H1 (cell line): ENCODE measurements around the gene INAFM1. TPM values are rescaled to one million over a fixed set of nuclear protein-coding genes. Genes with fewer than 3 reads are reported as not detected.

Source experiments
- CTCF ChIA-PET: fragments of 300-600 bp; sonication (Branson Sonifier 250); formaldehyde crosslinking; loops from one replicate; lab custom pipeline; 2021; ENCODE audit not compliant: partially characterized antibody; lab: Charles Lee
- POLR2A ChIA-PET: fragments of 300-600 bp; sonication (Branson Sonifier 250); formaldehyde crosslinking; loops from one replicate; lab custom pipeline; 2021; ENCODE audit warnings: inconsistent platforms; ENCODE audit not compliant: partially characterized antibody; lab: Charles Lee
- DNase-seq, 2 experiments: peaks; one replicate each; pipeline versions ENCODE4 v3.0.0 to v3.0.0-alpha.2; 2010 to 2022; ENCODE audit warnings: low spot score in 2 of 2, low read depth in 1 of 2, mixed read lengths in 1 of 2
- FAIRE-seq: peaks from 2 replicates; lab custom pipeline; 2011; peaks lifted over from hg19 to GRCh38; lab: Jason Lieb, UNC
- H2AFZ ChIP-seq: 2 replicates; pipeline ENCODE4 v1.8.1; 2012; ENCODE audit warnings: low read length, inconsistent platforms
- H2AK5ac ChIP-seq: 2 replicates; pipeline ENCODE4 v1.6.1; 2013; ENCODE audit warnings: low read depth, low read length
- H2BK120ac ChIP-seq: replicated peaks from 2 replicates; pipeline ENCODE3; 2013; ENCODE audit warnings: low read depth, low read length, inconsistent platforms
- H2BK12ac ChIP-seq: 2 replicates; pipeline ENCODE4 v1.6.1; 2013; ENCODE audit warnings: low read depth, low read length
- H2BK15ac ChIP-seq: 2 replicates; pipeline ENCODE4 v1.6.1; 2013; ENCODE audit warnings: low read length
- H2BK20ac ChIP-seq: 2 replicates; pipeline ENCODE4 v1.6.1; 2013; ENCODE audit warnings: low read length
- H2BK5ac ChIP-seq: 2 replicates; pipeline ENCODE4 v1.6.1; 2013; ENCODE audit warnings: low read depth, low read length
- H3K14ac ChIP-seq: 2 replicates; pipeline ENCODE4 v1.6.1; 2013; ENCODE audit warnings: inconsistent platforms; ENCODE audit not compliant: insufficient read length
- H3K18ac ChIP-seq: 2 replicates; pipeline ENCODE4 v1.6.1; 2013; ENCODE audit warnings: low read length; ENCODE audit errors: extremely low read depth
- H3K23ac ChIP-seq: 2 replicates; pipeline ENCODE4 v1.6.1; 2013; ENCODE audit warnings: inconsistent platforms; ENCODE audit not compliant: insufficient read length
- H3K23me2 ChIP-seq: 2 replicates; pipeline ENCODE4 v1.6.1; 2013; ENCODE audit warnings: low read depth, low read length
- H3K27ac ChIP-seq: 2 replicates; pipeline ENCODE4 v1.6.1; 2011; ENCODE audit warnings: low read depth, low read length, inconsistent platforms
- H3K27me3 ChIP-seq, 4 experiments: replicated peaks in 1 of 4; 1 replicate in 1 of 4; 2 replicates in 3 of 4; pipeline versions ENCODE4 v1.6.1 to v1.8.1; 2011 to 2013; ENCODE audit warnings: low read length in 3 of 4, mild to moderate bottlenecking in 3 of 4, inconsistent platforms in 2 of 4, mixed read lengths in 2 of 4, moderate library complexity in 1 of 4; ENCODE audit not compliant: control insufficient read depth in 3 of 4, insufficient read depth in 3 of 4; ENCODE audit errors: extremely low read depth in 1 of 4
- H3K36me3 ChIP-seq, 4 experiments: 2 replicates each; pipeline versions ENCODE4 v1.6.1 to v1.8.1; 2011 to 2013; ENCODE audit warnings: mild to moderate bottlenecking in 4 of 4, low read length in 3 of 4, moderate library complexity in 2 of 4, control low read depth in 1 of 4, inconsistent platforms in 1 of 4; ENCODE audit not compliant: insufficient read depth in 4 of 4, control insufficient read depth in 2 of 4
- H3K4ac ChIP-seq: replicated peaks from 2 replicates; pipeline ENCODE3; 2013; ENCODE audit warnings: low read length, low read depth, mixed read lengths, inconsistent platforms; ENCODE audit not compliant: insufficient read length
- H3K4me1 ChIP-seq, 4 experiments: replicated peaks in 1 of 4; 1 replicate in 1 of 4; 2 replicates in 3 of 4; pipeline versions ENCODE4 v1.6.1 to v1.8.1; 2011 to 2013; ENCODE audit warnings: low read length in 3 of 4, inconsistent platforms in 2 of 4, mixed read lengths in 1 of 4; ENCODE audit not compliant: insufficient read depth in 4 of 4, control insufficient read depth in 3 of 4
- H3K4me2 ChIP-seq, 2 experiments: 2 replicates each; pipeline versions ENCODE4 v1.6.1 to v1.8.1; 2011 to 2013; ENCODE audit warnings: low read depth in 2 of 2, low read length in 2 of 2, control low read depth in 1 of 2, inconsistent platforms in 1 of 2, mild to moderate bottlenecking in 1 of 2; ENCODE audit not compliant: insufficient read depth in 1 of 2
- H3K4me3 ChIP-seq, 4 experiments: fragments of 200-600, 300-600 bp in 1 of 4; sonication (generic), shearing (Covaris generic), sonication (Bioruptor Twin) in 1 of 4; 2 replicates each; pipeline versions ENCODE4 v1.5.1 to v1.8.1; 2011 to 2016; ENCODE audit warnings: low read length in 4 of 4, low read depth in 3 of 4, control low read depth in 2 of 4, inconsistent platforms in 2 of 4, mild to moderate bottlenecking in 2 of 4, mixed read lengths in 1 of 4, moderate library complexity in 1 of 4; ENCODE audit not compliant: insufficient read depth in 2 of 4; ENCODE audit errors: extremely low read depth in 1 of 4
- H3K56ac ChIP-seq: replicated peaks from 2 replicates; pipeline ENCODE3; 2013; ENCODE audit warnings: low read depth, mild to moderate bottlenecking, mixed read lengths, low read length, inconsistent platforms; ENCODE audit not compliant: insufficient read length
- H3K79me1 ChIP-seq: 2 replicates; pipeline ENCODE4 v1.6.1; 2013; ENCODE audit warnings: low read depth, low read length, control low read depth
- H3K79me2 ChIP-seq, 2 experiments: 2 replicates each; pipeline versions ENCODE4 v1.6.1 to v1.8.1; 2012 to 2013; ENCODE audit warnings: low read length in 2 of 2, mild to moderate bottlenecking in 2 of 2, inconsistent platforms in 1 of 2; ENCODE audit not compliant: insufficient read depth in 2 of 2, control insufficient read depth in 1 of 2
- H3K9ac ChIP-seq, 4 experiments: replicated peaks in 1 of 4; 1 replicate in 1 of 4; 2 replicates in 3 of 4; pipeline versions ENCODE4 v1.6.1 to v1.8.1; 2011 to 2013; ENCODE audit warnings: low read depth in 3 of 4, low read length in 3 of 4, control low read depth in 2 of 4, mild to moderate bottlenecking in 2 of 4, moderate library complexity in 2 of 4, inconsistent platforms in 1 of 4; ENCODE audit errors: extremely low read depth in 1 of 4
- H3K9me3 ChIP-seq, 2 experiments: 2 replicates each; pipeline versions ENCODE4 v1.6.1 to v1.8.1; 2012 to 2013; ENCODE audit warnings: mild to moderate bottlenecking in 2 of 2, moderate library complexity in 2 of 2, control low read depth in 1 of 2, inconsistent platforms in 1 of 2, low read depth in 1 of 2, low read length in 1 of 2, mixed read lengths in 1 of 2; ENCODE audit not compliant: insufficient read depth in 2 of 2
- H4K20me1 ChIP-seq, 2 experiments: replicated peaks in 1 of 2; 2 replicates each; pipeline versions ENCODE3 to v1.8.1; 2011 to 2013; ENCODE audit warnings: inconsistent platforms in 2 of 2, low read length in 2 of 2, mild to moderate bottlenecking in 1 of 2; ENCODE audit not compliant: insufficient read depth in 2 of 2, control insufficient read depth in 1 of 2
- H4K5ac ChIP-seq: 2 replicates; pipeline ENCODE4 v1.6.1; 2013; ENCODE audit warnings: low read length, low read depth, mixed read lengths, inconsistent platforms; ENCODE audit not compliant: insufficient read length
- H4K8ac ChIP-seq: 2 replicates; pipeline ENCODE4 v1.8.0; 2013; ENCODE audit warnings: mild to moderate bottlenecking, moderate library complexity, low read length, inconsistent platforms; ENCODE audit not compliant: insufficient read depth; ENCODE audit errors: extremely low read depth
- H4K91ac ChIP-seq: replicated peaks from 2 replicates; pipeline ENCODE3; 2013; ENCODE audit warnings: low read length, mixed read lengths, inconsistent platforms; ENCODE audit not compliant: insufficient read length
- CHD2 ChIP-seq: IDR thresholded peaks from 2 replicates; pipeline ENCODE4 v1.6.1; 2012; ENCODE audit warnings: low read length, improper control_type of control experiment
- GTF2F1 ChIP-seq: IDR thresholded peaks from 2 replicates; pipeline ENCODE4 v1.6.1; 2012; ENCODE audit warnings: low read depth, low read length, improper control_type of control experiment, borderline replicate concordance
- JUN ChIP-seq: IDR thresholded peaks from 2 replicates; pipeline ENCODE4 v1.6.1; 2011; ENCODE audit warnings: low read depth, mild to moderate bottlenecking, improper control_type of control experiment, low read length
- KDM4A ChIP-seq: IDR thresholded peaks from one replicate; pipeline ENCODE4 v1.7.1; 2012; ENCODE audit warnings: low read depth, mild to moderate bottlenecking, moderate library complexity, low read length, inconsistent platforms; ENCODE audit not compliant: severe bottlenecking
- KDM5A ChIP-seq: fragments of 200-600 bp; IDR thresholded peaks from 2 replicates; pipeline ENCODE4 v1.7.1; 2012; ENCODE audit warnings: mild to moderate bottlenecking, low read length, inconsistent platforms, mixed read lengths
- NANOG ChIP-seq: IDR thresholded peaks from 2 replicates; pipeline ENCODE4 v1.6.1; 2011; ENCODE audit warnings: low read length, low read depth, mild to moderate bottlenecking, inconsistent platforms; ENCODE audit not compliant: insufficient read depth, poor library complexity, severe bottlenecking
- SP1 ChIP-seq: IDR thresholded peaks from 2 replicates; pipeline ENCODE4 v1.6.1; 2011; ENCODE audit warnings: low read depth, low read length
- SP2 ChIP-seq: IDR thresholded peaks from 2 replicates; pipeline ENCODE4 v1.6.1; 2012; ENCODE audit warnings: mild to moderate bottlenecking, low read length, inconsistent platforms
- SRF ChIP-seq: IDR thresholded peaks from 2 replicates; pipeline ENCODE4 v1.6.1; 2011; ENCODE audit warnings: mild to moderate bottlenecking, low read depth, low read length, moderate library complexity
- TAF1 ChIP-seq: IDR thresholded peaks from 2 replicates; pipeline ENCODE4 v1.6.1; 2011; ENCODE audit warnings: mild to moderate bottlenecking, low read depth, low read length
- WGBS, 2 experiments: shearing (Covaris generic) in 1 of 2; methylation state at CpG; one replicate each; pipeline versions ENCODE4 v1.1.6 to v1.1.7; 2013 to 2015; ENCODE audit warnings: low lambda C conversion rate in 2 of 2, mixed read lengths in 2 of 2, inconsistent platforms in 1 of 2, low coverage in 1 of 2, missing lambda C conversion rate in 1 of 2; ENCODE audit not compliant: insufficient replicate concordance in 2 of 2, insufficient coverage in 1 of 2, insufficient read length in 1 of 2; ENCODE audit errors: extremely low coverage in 1 of 2, missing lambda C conversion rate in 1 of 2; 5-methylcytosine and 5-hydroxymethylcytosine counted together
- polyA plus RNA-seq, 7 experiments: library from polyadenylated mRNA; depleted of rRNA in 3 of 7; stranded (reverse) in 5 of 7; unstranded in 2 of 7; fragments of >200 nt in 5 of 7; fragments of 200-250 nt in 2 of 7; gene quantifications; 1 replicate in 5 of 7; 2 replicates in 1 of 7; 4 replicates in 1 of 7; pipeline versions ENCODE4 v1.2.1 to v1.2.3, GENCODE V29; 2011 to 2013; ENCODE audit warnings: missing spikeins in 2 of 7, mixed read lengths in 2 of 7
- total RNA-seq: library from RNA; stranded (reverse); fragmentation: NEBNext Ultra II Directional; extraction: Animal tissue kit (Norgen Biotek cat#: 25700); gene quantifications from 2 replicates; pipeline ENCODE4 v1.2.1, GENCODE V29; 2021
- TF ChIP-seq, protein P1 (sequence below), 3 experiments: IDR thresholded peaks; 1 replicate in 2 of 3; 2 replicates in 1 of 3; pipeline versions ENCODE4 v1.5.1 to v1.6.1; 2011; ENCODE audit warnings: low read length in 3 of 3, mild to moderate bottlenecking in 3 of 3, inconsistent platforms in 2 of 3, low read depth in 1 of 3, moderate library complexity in 1 of 3; ENCODE audit not compliant: insufficient read depth in 1 of 3; ENCODE audit errors: control extremely low read depth in 1 of 3

INAFM1 gene
- total and polyA plus RNA-seq, 2 of the 8 experiments (the other 6 are each of a cell fraction or from before 2014, with no cell fraction given) = 2.6 to 3.4 TPM

DNA sequence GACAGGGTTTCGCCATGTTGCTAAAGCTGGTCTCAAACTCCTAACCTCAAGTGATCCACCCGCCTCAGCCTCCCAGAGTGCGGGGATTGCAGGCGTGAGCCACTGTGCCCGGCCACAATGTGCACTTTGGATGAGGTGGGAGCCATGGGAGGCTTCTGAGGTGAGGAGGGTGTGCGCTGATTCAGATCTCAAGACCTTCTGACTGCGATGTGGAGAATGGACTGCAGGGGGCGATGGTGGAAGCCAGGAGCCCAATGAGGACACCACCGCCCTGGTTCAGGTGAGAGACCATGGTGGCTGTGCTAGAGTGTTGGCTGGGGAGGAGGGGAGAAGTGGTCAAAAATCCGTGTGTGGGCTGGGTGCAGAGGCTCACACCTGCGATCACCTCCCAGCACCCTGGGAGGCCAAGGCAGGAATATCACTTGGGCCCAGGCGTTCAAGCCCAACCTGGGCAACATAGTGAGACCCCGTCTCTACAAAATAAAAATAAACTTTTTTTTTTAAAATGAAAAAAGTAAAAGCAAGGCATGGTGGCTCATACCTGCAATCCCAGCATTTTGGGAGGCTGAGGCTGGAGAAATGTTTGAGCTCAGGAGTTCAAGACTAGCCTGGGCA is 5.6 kb downstream of the INAFM1 start:
- Histone ChIP-seq H3K27ac (no peak overlapping the region), H2BK12ac (no peak overlapping the region), H3K4me1 (peaks cover 0 to 5% (median 2%) of the 10 kb centered on the region in 4 experiments; a peak in 5 of 7 replicates), H4K8ac (0 out of 2 replicates have a peak overlapping the region, but pooled peaks have one; percentile 2), H3K4ac (no peak overlapping the region), H2AK5ac (no peak overlapping the region), H3K14ac (no peak overlapping the region), H3K27me3 (peaks cover 0 to 9% (median 5%) of the 10 kb centered on the region in 4 experiments; a peak in 5 of 7 replicates), H4K91ac (no peak overlapping the region), H2AFZ (no peak overlapping the region), H2BK120ac (no peak overlapping the region), H4K20me1 (peaks cover 0 to 7% of the 10 kb centered on the region in 2 experiments), H4K5ac (no peak overlapping the region), H3K36me3 (no peaks in the 10 kb centered on the region), H3K4me3 (no peak overlapping the region), H3K23ac (no peak overlapping the region), H3K23me2 (peaks cover under 1% of the 10 kb centered on the region; the same call in 1 of the 2 replicates), H3K9ac (no peak overlapping the region), H3K56ac (no peak overlapping the region), H2BK5ac (no peak overlapping the region), H2BK15ac (no peak overlapping the region), H2BK20ac (no peak overlapping the region), H3K79me2 (no peaks in the 10 kb centered on the region), H3K18ac (no peak overlapping the region), H3K4me2 (no peak overlapping the region), H3K79me1 (no peaks in the 10 kb centered on the region), H3K9me3 (no peaks in the 10 kb centered on the region)
- FAIRE-seq (no peak), DNase-seq (peak in 1 of 2 experiments; percentile 93)
- ChIA-PET CTCF (interaction anchor here (0.6 to 1.4 kb wide), 8 partner anchors 34 to 1547 kb away, joined by 3 to 4 read pairs (median 3); no protein-coding TSS in a partner anchor), POLR2A (no interaction called here)
- 72% methylated on average over 13 of the region's 13 CpGs; no CpG with 5 or more reads in 1 of the 2 experiments for WGBS, 2 experiments
- TF ChIP-seq KDM4A (no peak), KDM5A (no peak), SRF (no peak), GTF2F1 (no peak), JUN (no peak), TAF1 (no peak), CHD2 (no peak), SP1 (no peak), SP2 (no peak), NANOG (no peak)
- TF ChIP-seq, protein P1, sequence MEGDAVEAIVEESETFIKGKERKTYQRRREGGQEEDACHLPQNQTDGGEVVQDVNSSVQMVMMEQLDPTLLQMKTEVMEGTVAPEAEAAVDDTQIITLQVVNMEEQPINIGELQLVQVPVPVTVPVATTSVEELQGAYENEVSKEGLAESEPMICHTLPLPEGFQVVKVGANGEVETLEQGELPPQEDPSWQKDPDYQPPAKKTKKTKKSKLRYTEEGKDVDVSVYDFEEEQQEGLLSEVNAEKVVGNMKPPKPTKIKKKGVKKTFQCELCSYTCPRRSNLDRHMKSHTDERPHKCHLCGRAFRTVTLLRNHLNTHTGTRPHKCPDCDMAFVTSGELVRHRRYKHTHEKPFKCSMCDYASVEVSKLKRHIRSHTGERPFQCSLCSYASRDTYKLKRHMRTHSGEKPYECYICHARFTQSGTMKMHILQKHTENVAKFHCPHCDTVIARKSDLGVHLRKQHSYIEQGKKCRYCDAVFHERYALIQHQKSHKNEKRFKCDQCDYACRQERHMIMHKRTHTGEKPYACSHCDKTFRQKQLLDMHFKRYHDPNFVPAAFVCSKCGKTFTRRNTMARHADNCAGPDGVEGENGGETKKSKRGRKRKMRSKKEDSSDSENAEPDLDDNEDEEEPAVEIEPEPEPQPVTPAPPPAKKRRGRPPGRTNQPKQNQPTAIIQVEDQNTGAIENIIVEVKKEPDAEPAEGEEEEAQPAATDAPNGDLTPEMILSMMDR (IDR thresholded peaks at IDR 0.05; ENCODE audit: control extremely low read depth in 1 of 3, insufficient read depth in 1 of 3, low read depth in 1 of 3, low read length in 3 of 3) = peak; percentile 58 to 82 (median 76)
